CD4-positive, alpha-beta T cell treated with Interleukin-15 for 4 hours (primary cell): ENCODE measurements around the gene DDX47.

Source experiments
- DNase-seq: peaks from one replicate; pipeline ENCODE4 v3.0.0-alpha.2; 2020; ENCODE audit warnings: low spot score

Gene DDX47

GRCh38 chr12:12813120-12814101 lies at the start of gene DDX47:
TSS of gene DDX47 (plus strand) at chr12:12813346. CDS start at chr12:12813368, 22 bp downstream.
- DNase-seq, result peak; percentile 96

GRCh38 chr12:12764824-12765223 lies 48.3 kb upstream of the DDX47 start:
- no peak for DNase-seq

- no peak for DNase-seq
Measured at GRCh38 chr12:12770262-12770661, 42.9 kb upstream of the DDX47 start.

GRCh38 chr12:12774791-12775190 lies 38.4 kb upstream of the DDX47 start:
- DNase-seq, result no peak

GRCh38 chr12:12776261-12776660 lies 36.9 kb upstream of the DDX47 start:
- no peak for DNase-seq

GRCh38 chr12:12777092-12777491 lies 36.1 kb upstream of the DDX47 start:
- DNase-seq, result no peak

GRCh38 chr12:12779007-12779406 lies 34.1 kb upstream of the DDX47 start:
- no peak for DNase-seq

GRCh38 chr12:12779529-12779928 lies 33.6 kb upstream of the DDX47 start:
- no peak for DNase-seq

GRCh38 chr12:12784116-12784515 lies 29.0 kb upstream of the DDX47 start:
- no peak for DNase-seq

GRCh38 chr12:12784911-12785814 lies 28.0 kb upstream of the DDX47 start, which contains the start of gene APOLD1:
TSS of gene APOLD1 (plus strand) at chr12:12785659. CDS start at chr12:12785692, 33 bp downstream.
- no peak for DNase-seq

GRCh38 chr12:12786351-12786705 lies 26.8 kb upstream of the DDX47 start:
- no peak for DNase-seq

- peak; percentile 76 for DNase-seq
Measured at GRCh38 chr12:12786706-12787601, 26.2 kb upstream of the DDX47 start.

GRCh38 chr12:12788131-12788530 lies 25.0 kb upstream of the DDX47 start:
- DNase-seq, result no peak

GRCh38 chr12:12788675-12789368 lies 24.3 kb upstream of the DDX47 start:
- peak; percentile 76 for DNase-seq

- no peak for DNase-seq
Measured at GRCh38 chr12:12790956-12791355, 22.2 kb upstream of the DDX47 start.

GRCh38 chr12:12791756-12792369 lies 21.3 kb upstream of the DDX47 start:
- DNase-seq, result no peak

GRCh38 chr12:12792421-12792820 lies 20.7 kb upstream of the DDX47 start:
- DNase-seq, result no peak

- DNase-seq, result no peak
Measured at GRCh38 chr12:12794686-12795085, 18.5 kb upstream of the DDX47 start.

GRCh38 chr12:12796171-12796570 lies 17.0 kb upstream of the DDX47 start:
- DNase-seq, result no peak
